HG02571 (cell line): ENCODE data around the gene RARA.
"Not testable (repeated sequence)": the region's sequence is repeated elsewhere in the genome, so short reads cannot be mapped to it uniquely, and the experiment has no call there.

Source experiments
- ATAC-seq: cut with Tn5 transposase; IDR thresholded peaks from one replicate; pipeline ENCODE4 v1.9.1; 2021; ENCODE audit warnings: mild to moderate bottlenecking, moderate library complexity; ENCODE audit not compliant: unreplicated experiment

RARA gene

GRCh38 chr17:40372644-40373043 lies 63.7 kb downstream of the RARA start:
- ATAC-seq = not testable (repeated sequence)

GRCh38 chr17:40373324-40373723 lies 64.3 kb downstream of the RARA start:
- ATAC-seq = no peak

GRCh38 chr17:40373999-40374398 lies 65.0 kb downstream of the RARA start:
- no peak for ATAC-seq

GRCh38 chr17:40374821-40375498 lies 66.0 kb downstream of the RARA start:
- no peak for ATAC-seq

GRCh38 chr17:40375786-40376185 lies 66.8 kb downstream of the RARA start:
- ATAC-seq = not testable (repeated sequence)

GRCh38 chr17:40376541-40376940 lies 67.6 kb downstream of the RARA start:
- ATAC-seq = not testable (repeated sequence)

GRCh38 chr17:40377832-40378231 lies 68.9 kb downstream of the RARA start:
- no peak for ATAC-seq

GRCh38 chr17:40378966-40379365 lies 70.0 kb downstream of the RARA start:
- ATAC-seq = no peak

GRCh38 chr17:40382251-40382650 lies 73.3 kb downstream of the RARA start:
- ATAC-seq = no peak

GRCh38 chr17:40386555-40386954 lies 77.6 kb downstream of the RARA start:
- ATAC-seq = not testable (repeated sequence)

GRCh38 chr17:40399185-40399584 lies 90.2 kb downstream of the RARA start:
- ATAC-seq = no peak

GRCh38 chr17:40402668-40403067 lies 93.7 kb downstream of the RARA start:
- ATAC-seq = no peak

GRCh38 chr17:40404003-40404402 lies 95.0 kb downstream of the RARA start:
- no peak for ATAC-seq
